Muscle layer of colon (tissue), 2 donors: ENCODE data around the gene UGT8.

Source experiments
- H3K27ac ChIP-seq: one replicate; pipeline ENCODE4 v1.7.0; 2013; ENCODE audit warnings: low read depth, mild to moderate bottlenecking, low read length, moderate library complexity
- H3K27me3 ChIP-seq, 2 donors: one replicate each; pipeline ENCODE4 v1.7.0; 2013; ENCODE audit warnings: low read length in 2 of 2, mild to moderate bottlenecking in 2 of 2; ENCODE audit not compliant: insufficient read depth in 2 of 2, control insufficient read depth in 1 of 2
- H3K36me3 ChIP-seq: one replicate; pipeline ENCODE4 v1.7.0; 2013; ENCODE audit warnings: mild to moderate bottlenecking, low read length; ENCODE audit not compliant: insufficient read depth
- H3K4me1 ChIP-seq: one replicate; pipeline ENCODE4 v1.7.0; 2013; ENCODE audit warnings: mild to moderate bottlenecking, low read length; ENCODE audit not compliant: insufficient read depth
- H3K4me3 ChIP-seq, 2 donors: one replicate each; pipeline ENCODE4 v1.7.0; 2013; ENCODE audit warnings: low read length in 2 of 2, low read depth in 1 of 2, mild to moderate bottlenecking in 1 of 2, moderate library complexity in 1 of 2
- H3K9ac ChIP-seq: one replicate; pipeline ENCODE4 v1.7.0; 2013; ENCODE audit warnings: low read length
- H3K9me3 ChIP-seq: one replicate; pipeline ENCODE4 v1.7.0; 2013; ENCODE audit warnings: mild to moderate bottlenecking, low read length
- donor health status: abdominal sarcoma.
- donor health status: Adenocarcinoma of cecum.

UGT8 gene

GRCh38 chr4:114698231-114698630 is 99.6 kb downstream of the UGT8 start:
- H3K27me3 ChIP-seq: no peaks in the 10 kb centered on the region
- H3K9ac ChIP-seq: no peak overlapping the region
- H3K4me3 ChIP-seq: no peak overlapping the region
- H3K36me3 ChIP-seq: no peaks in the 10 kb centered on the region
- H3K4me1 ChIP-seq: no peaks in the 10 kb centered on the region
- no peaks in the 10 kb centered on the region for H3K9me3 ChIP-seq
- no peak overlapping the region for H3K27ac ChIP-seq

- no peaks in the 10 kb centered on the region for H3K4me1 ChIP-seq
- no peak overlapping the region for H3K4me3 ChIP-seq
- H3K27ac ChIP-seq: no peak overlapping the region
- H3K27me3 ChIP-seq: no peaks in the 10 kb centered on the region
- no peak overlapping the region for H3K9ac ChIP-seq
- H3K9me3 ChIP-seq: no peaks in the 10 kb centered on the region
- H3K36me3 ChIP-seq: no peaks in the 10 kb centered on the region
Measured at GRCh38 chr4:114701491-114701890, 102.9 kb downstream of the UGT8 start.

- Histone ChIP-seq H3K27me3 (no peaks in the 10 kb centered on the region), H3K9me3 (no peaks in the 10 kb centered on the region), H3K36me3 (no peaks in the 10 kb centered on the region), H3K27ac (no peak overlapping the region), H3K9ac (no peak overlapping the region), H3K4me1 (no peaks in the 10 kb centered on the region), H3K4me3 (no peak overlapping the region)
Measured at GRCh38 chr4:114717432-114717831, 118.8 kb downstream of the UGT8 start.

- no peak overlapping the region for H3K9ac ChIP-seq
- no peak overlapping the region for H3K27ac ChIP-seq
- no peak overlapping the region for H3K4me3 ChIP-seq
- no peaks in the 10 kb centered on the region for H3K4me1 ChIP-seq
- no peaks in the 10 kb centered on the region for H3K9me3 ChIP-seq
- H3K27me3 ChIP-seq: peaks cover 0 to 4% of the 10 kb centered on the region in 2 donors
- no peaks in the 10 kb centered on the region for H3K36me3 ChIP-seq
Measured at GRCh38 chr4:114725066-114725465, 126.5 kb downstream of the UGT8 start.

GRCh38 chr4:114727461-114727860 is 128.9 kb downstream of the UGT8 start:
- Histone ChIP-seq H3K9me3 (no peaks in the 10 kb centered on the region), H3K27me3 (peaks cover 0 to 4% of the 10 kb centered on the region in 2 donors), H3K4me1 (no peaks in the 10 kb centered on the region), H3K4me3 (no peak overlapping the region), H3K36me3 (no peaks in the 10 kb centered on the region), H3K27ac (no peak overlapping the region), H3K9ac (no peak overlapping the region)
